Activated CD4-positive, CD25-positive, alpha-beta regulatory T cell (primary cell): ENCODE measurements around the gene ADIPOR2.

ENCODE experiments used
- DNase-seq, 4 experiments: peaks; one replicate each; lab custom pipeline; 2025; lab: John Stamatoyannopoulos, UW

ADIPOR2 gene, protein sequence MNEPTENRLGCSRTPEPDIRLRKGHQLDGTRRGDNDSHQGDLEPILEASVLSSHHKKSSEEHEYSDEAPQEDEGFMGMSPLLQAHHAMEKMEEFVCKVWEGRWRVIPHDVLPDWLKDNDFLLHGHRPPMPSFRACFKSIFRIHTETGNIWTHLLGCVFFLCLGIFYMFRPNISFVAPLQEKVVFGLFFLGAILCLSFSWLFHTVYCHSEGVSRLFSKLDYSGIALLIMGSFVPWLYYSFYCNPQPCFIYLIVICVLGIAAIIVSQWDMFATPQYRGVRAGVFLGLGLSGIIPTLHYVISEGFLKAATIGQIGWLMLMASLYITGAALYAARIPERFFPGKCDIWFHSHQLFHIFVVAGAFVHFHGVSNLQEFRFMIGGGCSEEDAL

GRCh38 chr12:1690578-1691122, at the start of gene ADIPOR2:
TSS of gene ADIPOR2 (plus strand) at chr12:1691070. CDS start at chr12:1754344, 63,274 bp downstream.
- DNase-seq, result peak; percentile 81 to 90 (median 85)

DNA sequence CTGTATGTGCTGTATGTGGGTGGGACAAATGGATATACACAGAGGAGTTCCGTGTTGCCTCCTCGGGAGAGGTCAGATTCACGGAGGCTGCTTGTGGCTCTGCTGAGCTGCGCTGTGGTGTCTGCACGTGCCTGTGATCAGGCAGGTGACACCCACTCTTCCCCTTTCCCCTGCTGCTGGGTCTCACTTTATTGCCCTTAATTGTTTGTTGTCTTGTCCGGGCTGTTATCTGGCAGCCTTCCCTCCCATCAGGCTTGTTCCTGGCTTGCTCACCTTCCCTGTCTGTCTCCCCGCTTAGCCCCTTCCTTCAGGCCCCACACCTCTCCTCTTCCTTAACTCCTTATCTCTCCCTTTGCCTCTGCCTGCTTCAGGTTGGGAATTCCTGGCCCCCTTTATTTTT, 48.4 kb upstream of the ADIPOR2 start:
- DNase-seq, result no peak

DNA sequence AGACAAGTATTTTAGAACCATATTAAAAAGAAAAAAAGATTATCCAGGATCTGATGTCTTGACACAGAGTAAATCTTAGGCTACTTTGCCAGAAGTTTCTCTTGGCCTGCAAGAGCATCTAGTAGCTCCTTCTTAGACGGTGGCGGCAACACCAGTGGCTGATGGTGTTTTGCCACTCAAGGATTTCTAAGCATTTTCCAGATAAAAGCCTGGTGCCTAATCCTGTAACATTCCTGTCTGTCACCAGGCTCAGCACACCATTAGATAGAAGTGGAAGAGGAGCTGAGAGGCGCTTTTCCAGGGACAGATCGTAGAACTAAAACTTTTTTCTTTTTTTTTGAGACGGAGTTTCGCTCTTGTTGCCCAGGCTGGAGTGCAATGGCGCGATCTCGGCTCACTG, 47.8 kb upstream of the ADIPOR2 start:
- no peak for DNase-seq

DNA sequence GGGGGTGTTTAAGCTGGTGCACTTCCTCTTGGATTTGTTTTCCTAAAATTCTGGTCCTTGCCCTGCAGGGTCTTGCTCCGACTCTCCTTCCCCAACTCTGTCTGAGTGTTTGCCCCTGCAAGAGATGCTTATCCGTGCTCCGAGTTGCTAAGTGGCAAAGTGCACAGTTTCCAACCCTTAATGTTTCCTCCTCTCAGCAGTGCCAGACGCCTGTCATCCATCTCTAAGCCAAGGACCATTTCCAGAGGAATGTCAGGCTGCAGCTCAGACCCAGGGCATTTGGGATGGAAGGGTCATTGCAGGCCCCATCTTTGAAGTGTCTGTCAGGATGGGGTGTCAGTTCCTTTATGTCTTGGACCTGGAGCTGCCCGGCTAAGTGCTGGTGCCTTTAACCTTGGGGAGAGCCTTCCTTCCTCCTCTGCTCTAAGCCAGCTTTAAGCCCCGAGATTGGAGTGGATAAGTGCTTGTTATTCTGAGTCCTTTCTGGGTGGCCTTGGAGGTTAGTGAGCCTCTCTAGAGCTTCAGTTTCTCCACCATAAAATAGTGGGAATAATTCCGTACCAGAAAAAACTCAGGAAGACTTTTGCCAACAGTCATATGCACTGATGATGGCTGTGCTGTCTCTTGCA, 46.9 kb upstream of the ADIPOR2 start:
- DNase-seq, result no peak

GRCh38 chr12:1644534-1645438, 46.1 kb upstream of the ADIPOR2 start:
- no peak for DNase-seq

GRCh38 chr12:1645819-1646218, 45.1 kb upstream of the ADIPOR2 start:
- DNase-seq, result no peak

DNA sequence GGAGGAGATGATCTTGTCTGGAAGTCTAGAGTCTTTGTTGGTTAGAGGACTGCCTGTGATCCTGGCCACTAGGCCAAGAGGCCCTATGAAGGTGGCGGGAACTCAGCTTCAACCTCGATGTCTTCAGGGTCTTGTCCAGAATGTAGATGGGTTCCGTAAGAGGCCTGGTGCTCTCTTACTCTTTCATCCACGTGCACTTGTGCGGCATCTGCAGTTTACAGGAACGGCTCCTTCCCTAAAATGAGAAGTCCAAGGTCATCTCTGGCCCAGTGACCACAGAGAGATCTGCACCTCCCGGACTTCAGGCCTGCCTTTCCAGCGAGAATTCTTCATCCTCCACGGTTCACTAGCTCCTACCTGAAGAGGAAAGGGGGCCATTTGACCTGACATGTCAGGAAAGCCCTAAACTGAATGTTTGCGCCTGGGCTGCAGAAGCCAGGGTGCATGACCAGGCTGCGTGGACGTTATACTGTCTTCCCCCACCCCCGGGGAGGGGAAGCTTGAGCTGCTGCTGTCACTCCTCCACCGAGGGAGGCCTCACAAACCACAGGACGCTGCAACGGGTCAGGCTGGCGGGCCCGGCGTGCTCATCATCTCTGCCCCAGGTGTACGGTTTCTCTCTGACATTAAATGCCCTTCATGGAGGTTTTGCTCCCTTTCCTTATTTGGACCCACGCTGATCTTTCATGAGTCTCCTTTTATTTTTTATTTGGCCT, 44.1 kb upstream of the ADIPOR2 start:
- no peak for DNase-seq

GRCh38 chr12:1647285-1647669, 43.6 kb upstream of the ADIPOR2 start:
- DNase-seq, result no peak

DNA sequence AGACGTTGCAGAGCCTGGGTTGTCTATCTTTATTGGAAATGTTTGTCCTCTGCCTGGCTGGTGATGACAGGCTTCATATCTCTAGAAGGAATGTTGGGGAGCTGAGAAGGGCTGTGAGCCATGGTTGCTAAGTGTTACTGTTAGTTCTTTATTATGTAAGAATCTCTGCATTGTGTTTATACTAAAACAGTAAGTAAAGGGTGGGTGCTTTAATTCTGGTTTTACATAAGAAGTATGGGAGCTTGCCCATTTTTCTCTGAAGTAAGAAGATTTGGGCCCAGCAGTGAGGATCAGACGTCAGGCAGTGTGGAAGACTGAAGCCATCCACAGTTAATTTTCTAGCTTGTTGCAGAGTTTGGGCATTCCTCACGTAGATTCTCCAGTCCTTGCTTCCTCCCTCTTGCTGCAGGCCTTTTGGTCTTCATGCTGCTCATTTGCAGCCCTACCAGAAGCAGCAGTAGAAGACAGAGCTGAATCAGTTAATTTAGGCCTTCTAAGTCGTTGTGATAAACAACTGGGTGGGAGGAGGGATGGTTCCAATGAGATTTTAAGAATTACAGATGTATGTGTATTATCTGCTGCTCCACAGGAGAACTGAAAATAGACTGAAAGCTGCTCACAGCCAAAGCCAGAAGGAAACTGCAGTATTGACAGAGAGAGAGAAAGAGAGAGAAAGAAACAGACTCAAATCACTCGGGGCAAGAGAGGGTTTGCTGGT, 40.5 kb upstream of the ADIPOR2 start:
- DNase-seq, result no peak

GRCh38 chr12:1650978-1651361, 39.9 kb upstream of the ADIPOR2 start:
- no peak for DNase-seq

GRCh38 chr12:1651946-1652345, 38.9 kb upstream of the ADIPOR2 start:
- DNase-seq, result no peak

GRCh38 chr12:1655225-1655788, 35.6 kb upstream of the ADIPOR2 start:
- DNase-seq, result no peak

GRCh38 chr12:1656902-1657301, 34.0 kb upstream of the ADIPOR2 start:
- DNase-seq, result no peak

DNA sequence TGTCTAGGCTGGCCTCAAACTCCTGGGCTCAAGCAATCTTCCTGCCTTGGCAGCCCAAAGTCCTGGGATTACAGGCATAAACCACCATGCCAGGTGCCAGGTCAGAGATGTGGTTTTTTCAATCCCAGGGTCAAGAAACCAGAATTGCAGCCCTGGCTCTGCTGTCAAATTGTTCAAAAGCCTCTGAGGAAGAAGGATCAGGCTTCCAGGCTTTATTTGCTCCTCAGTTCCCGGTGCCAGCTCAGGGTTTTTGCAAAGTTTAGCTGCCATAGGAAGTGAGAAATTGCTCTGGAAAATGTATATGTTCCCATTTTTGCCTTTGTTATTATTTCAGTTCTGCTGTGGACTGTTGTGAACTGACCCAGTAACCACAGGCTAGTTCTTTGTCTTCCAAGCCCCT, 33.2 kb upstream of the ADIPOR2 start:
- no peak for DNase-seq

DNA sequence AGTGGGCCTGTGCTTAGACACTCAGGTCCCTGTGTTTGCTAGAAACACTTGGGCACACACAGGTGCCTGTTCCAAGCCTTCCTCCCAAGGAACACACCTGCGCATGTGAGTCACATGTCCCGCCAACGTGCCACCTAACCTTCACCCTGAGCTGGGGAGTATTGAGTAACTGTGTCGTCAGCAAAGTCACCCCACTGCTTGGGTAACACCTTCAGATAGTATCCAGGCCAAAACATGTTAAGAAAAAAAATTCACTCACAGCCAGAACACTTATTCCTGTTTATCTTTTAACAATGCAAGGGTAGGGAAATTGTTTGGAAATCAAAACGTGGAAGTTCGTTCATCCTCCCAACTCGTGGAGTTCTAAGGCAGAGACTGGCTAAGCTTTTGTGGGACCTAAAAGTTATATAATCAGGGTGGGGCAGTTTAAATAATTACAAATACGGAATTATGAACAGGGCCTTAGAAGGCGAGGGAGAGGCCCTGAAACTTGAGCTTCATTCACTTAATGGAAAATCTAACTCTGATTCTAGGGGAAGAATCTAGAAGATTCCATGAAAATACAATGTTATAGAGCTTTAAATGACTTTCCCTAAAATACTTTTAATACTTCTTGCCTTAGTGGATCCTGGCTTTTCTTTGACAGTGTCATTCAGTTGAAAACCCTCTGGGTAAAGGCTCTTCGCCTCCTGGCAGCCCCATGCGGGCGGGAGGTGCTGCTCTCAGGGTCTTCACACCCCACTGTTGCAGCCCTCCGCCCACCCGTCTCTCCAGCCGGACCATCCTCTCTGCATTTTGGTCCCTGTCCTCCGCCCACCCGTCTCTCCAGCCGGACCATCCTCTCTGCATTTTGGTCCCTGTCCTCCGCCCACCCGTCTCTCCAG, 30.3 kb upstream of the ADIPOR2 start:
- peak in 1 of 4 experiments; percentile 5 for DNase-seq

- DNase-seq, result peak; percentile 48 to 71 (median 61)
Observed at GRCh38 chr12:1661553-1662335, 29.1 kb upstream of the ADIPOR2 start.

- DNase-seq, result no peak
Observed at GRCh38 chr12:1662761-1663439, 28.0 kb upstream of the ADIPOR2 start.

- no peak for DNase-seq
Observed at GRCh38 chr12:1663440-1664132, 27.3 kb upstream of the ADIPOR2 start.
